SIG-M5 treated with dmso at 0.1 percent for 504 hours (cell line): ENCODE data around the gene CTBP1.

Experiments
- DNase-seq: peaks from one replicate; lab custom pipeline; 2025; ENCODE audit not compliant: unreplicated experiment; lab: John Stamatoyannopoulos, UW

Gene CTBP1

GRCh38 chr4:1211891-1212545, 36.9 kb downstream of the CTBP1 start:
- DNase-seq, result no peak

- no peak for DNase-seq
Observed at GRCh38 chr4:1211371-1211770, 37.6 kb downstream of the CTBP1 start.

- no peak for DNase-seq
Observed at GRCh38 chr4:1210971-1211370, 38.0 kb downstream of the CTBP1 start.

- no peak for DNase-seq
Observed at GRCh38 chr4:1210241-1210841, 38.6 kb downstream of the CTBP1 start.

- DNase-seq, result no peak
Observed at GRCh38 chr4:1209821-1210220, 39.1 kb downstream of the CTBP1 start.

- DNase-seq, result no peak
Observed at GRCh38 chr4:1208970-1209704, 39.8 kb downstream of the CTBP1 start.

GRCh38 chr4:1208266-1208961, 40.5 kb downstream of the CTBP1 start:
- no peak for DNase-seq

GRCh38 chr4:1207603-1208265, 41.2 kb downstream of the CTBP1 start:
- no peak for DNase-seq

GRCh38 chr4:1207157-1207470, 41.8 kb downstream of the CTBP1 start:
- DNase-seq, result no peak

GRCh38 chr4:1206299-1207156, 42.4 kb downstream of the CTBP1 start:
- no peak for DNase-seq

GRCh38 chr4:1205586-1206298, 43.2 kb downstream of the CTBP1 start:
- DNase-seq, result no peak

GRCh38 chr4:1204828-1205585, 43.9 kb downstream of the CTBP1 start:
- DNase-seq, result no peak

- no peak for DNase-seq
Observed at GRCh38 chr4:1204286-1204827, 44.6 kb downstream of the CTBP1 start.

GRCh38 chr4:1203026-1203616, 45.8 kb downstream of the CTBP1 start:
- DNase-seq, result no peak

- DNase-seq, result no peak
Observed at GRCh38 chr4:1202526-1203011, 46.4 kb downstream of the CTBP1 start.

GRCh38 chr4:1201851-1202525, 46.9 kb downstream of the CTBP1 start:
- peak; percentile 82 for DNase-seq

- no peak for DNase-seq
Observed at GRCh38 chr4:1200425-1201035, 48.4 kb downstream of the CTBP1 start.
